Coronary artery (tissue), 2 donors: ENCODE data around the gene AREG.

Experiments used
- DNase-seq: peaks from one replicate; pipeline ENCODE4 v3.0.0-alpha.2; 2017; ENCODE audit warnings: low spot score
- H3K27ac ChIP-seq, 2 donors: fragments of 200-600 bp; sonication (generic); one replicate each; pipeline ENCODE4 v1.5.1; 2016 to 2019
- H3K4me3 ChIP-seq: fragments of 200-600 bp; sonication (generic); 2 replicates; pipeline ENCODE4 v1.5.1; 2016; ENCODE audit warnings: mild to moderate bottlenecking, moderate library complexity
- CTCF ChIP-seq: fragments of 200-600 bp; sonication (generic); IDR thresholded peaks from one replicate; pipeline ENCODE4 v1.5.1; 2019; ENCODE audit warnings: antibody characterized with exemption

The AREG gene

GRCh38 chr4:74486905-74487304 lies 42.0 kb downstream of the AREG start:
- no peak for TF ChIP-seq CTCF
- no peak for DNase-seq
- Histone ChIP-seq H3K27ac (no peak overlapping the region), H3K4me3 (no peak overlapping the region)

- no peak overlapping the region for H3K4me3 ChIP-seq
- no peak overlapping the region for H3K27ac ChIP-seq
- no peak for TF ChIP-seq CTCF
- no peak for DNase-seq
Measured at GRCh38 chr4:74487771-74488170, 42.8 kb downstream of the AREG start.

GRCh38 chr4:74490736-74491135 lies 45.8 kb downstream of the AREG start:
- no peak for DNase-seq
- H3K4me3 ChIP-seq = no peak overlapping the region
- no peak overlapping the region for H3K27ac ChIP-seq
- no peak for TF ChIP-seq CTCF

GRCh38 chr4:74499986-74500781 lies 55.2 kb downstream of the AREG start:
- no peak for TF ChIP-seq CTCF
- H3K27ac ChIP-seq = no peak overlapping the region
- DNase-seq = no peak
- no peak overlapping the region for H3K4me3 ChIP-seq

- no peak overlapping the region for H3K4me3 ChIP-seq
- TF ChIP-seq CTCF = no peak
- no peak overlapping the region for H3K27ac ChIP-seq
- DNase-seq = no peak
Measured at GRCh38 chr4:74501579-74501978, 56.6 kb downstream of the AREG start.

GRCh38 chr4:74503580-74503979 lies 58.6 kb downstream of the AREG start:
- Histone ChIP-seq H3K4me3 (no peak overlapping the region), H3K27ac (no peak overlapping the region)
- TF ChIP-seq CTCF = no peak
- no peak for DNase-seq

- H3K4me3 ChIP-seq = no peak overlapping the region
- no peak for TF ChIP-seq CTCF
- H3K27ac ChIP-seq = no peak overlapping the region
- no peak for DNase-seq
Measured at GRCh38 chr4:74504212-74504611, 59.3 kb downstream of the AREG start.
